HepG2 (cell line): ENCODE results near the gene NUBP1. TPM values are rescaled to one million over a fixed set of nuclear protein-coding genes. Genes with fewer than 3 reads are reported as not detected.

ENCODE experiments used
- ATF1 ChIP-seq: IDR thresholded peaks from 2 replicates; pipeline ENCODE4 v1.6.1; 2016; ENCODE audit warnings: mild to moderate bottlenecking, control low read depth
- ATF5 ChIP-seq: sonication (generic); formaldehyde crosslinking; IDR thresholded peaks from 2 replicates; pipeline ENCODE4 v1.4.0; 2020; ENCODE audit warnings: mild to moderate bottlenecking, low read depth, missing genetic modification reagents
- HNRNPL ChIP-seq: fragments of 200-400 bp; formaldehyde crosslinking; IDR thresholded peaks from 2 replicates; pipeline ENCODE4 v1.6.1; 2017; ENCODE audit warnings: mild to moderate bottlenecking, low read depth, low read length
- HOXA9 ChIP-seq: sonication (generic); formaldehyde crosslinking; IDR thresholded peaks from 2 replicates; pipeline ENCODE4 v1.8.1; 2022; ENCODE audit warnings: missing genetic modification reagents, mild to moderate bottlenecking, moderate library complexity, borderline replicate concordance
- MATR3 ChIP-seq: sonication (generic); formaldehyde crosslinking; IDR thresholded peaks from 2 replicates; pipeline ENCODE4 v1.4.0; 2020; ENCODE audit warnings: missing genetic modification reagents
- NCOA5 ChIP-seq: sonication (generic); formaldehyde crosslinking; IDR thresholded peaks from 2 replicates; pipeline ENCODE4 v1.4.0; 2020; ENCODE audit warnings: missing genetic modification reagents
- NFKBIZ ChIP-seq: IDR thresholded peaks from 2 replicates; pipeline ENCODE4 v1.6.1; 2018; ENCODE audit warnings: missing genetic modification reagents, missing compliant biosample characterization
- NR1H2 ChIP-seq: sonication (generic); formaldehyde crosslinking; IDR thresholded peaks from 2 replicates; pipeline ENCODE4 v1.8.1; 2022; ENCODE audit warnings: low read depth, missing genetic modification reagents, borderline replicate concordance
- PRDM10 ChIP-seq: sonication (generic); formaldehyde crosslinking; IDR thresholded peaks from 2 replicates; pipeline ENCODE4 v1.4.0; 2020; ENCODE audit warnings: low read depth, missing genetic modification reagents
- RAD21 ChIP-seq: fragments of 450-650 bp; formaldehyde crosslinking; IDR thresholded peaks from 2 replicates; pipeline ENCODE4 v1.5.0; 2020; ENCODE audit warnings: mild to moderate bottlenecking
- REPIN1 ChIP-seq: sonication (generic); formaldehyde crosslinking; IDR thresholded peaks from 2 replicates; pipeline ENCODE4 v1.8.0; 2022; ENCODE audit warnings: missing genetic modification reagents, low read depth, mild to moderate bottlenecking, borderline replicate concordance
- TGIF2 ChIP-seq: IDR thresholded peaks from 2 replicates; pipeline ENCODE4 v1.6.1; 2016; ENCODE audit warnings: control low read depth, missing compliant biosample characterization
- ZEB1 ChIP-seq: IDR thresholded peaks from 2 replicates; pipeline ENCODE4 v1.6.1; 2012; ENCODE audit warnings: mild to moderate bottlenecking, low read depth, inconsistent platforms; ENCODE audit not compliant: insufficient replicate concordance
- ZFP90 ChIP-seq: sonication (generic); formaldehyde crosslinking; IDR thresholded peaks from 2 replicates; pipeline ENCODE4 v1.8.0; 2022; ENCODE audit warnings: missing genetic modification reagents, mild to moderate bottlenecking, inconsistent platforms, borderline replicate concordance
- polyA plus RNA-seq, 8 experiments: library from polyadenylated mRNA; depleted of rRNA in 3 of 8; stranded (reverse) in 7 of 8; unstranded in 1 of 8; fragments of >200 nt; fragmentation: Illumina TruSeq in 4 of 8; extraction: Trizol in 4 of 8; gene quantifications; 2 replicates each; pipeline versions ENCODE4 v1.2.1 to v1.2.3, GENCODE V29; 2011 to 2016; ENCODE audit warnings: low read depth in 4 of 8, missing spikeins in 1 of 8, mixed read lengths in 1 of 8; ENCODE audit not compliant: insufficient read depth in 1 of 8
- total RNA-seq, 5 experiments: library from RNA; depleted of rRNA; stranded (reverse); fragments of >200 nt; fragmentation: Illumina TruSeq; extraction: Trizol; gene quantifications; 2 replicates each; pipeline ENCODE4 v1.2.3, GENCODE V29; 2016; ENCODE audit warnings: low read depth in 1 of 5
- TF ChIP-seq, protein P1 (sequence below): IDR thresholded peaks from 2 replicates; pipeline ENCODE4 v1.6.1; 2016; ENCODE audit warnings: low read depth, missing genetic modification reagents, missing compliant biosample characterization
- TF ChIP-seq, protein P2 (sequence below): sonication (generic); formaldehyde crosslinking; IDR thresholded peaks from 2 replicates; pipeline ENCODE4 v1.4.0; 2020; ENCODE audit warnings: missing genetic modification reagents

The NUBP1 gene
- total and polyA plus RNA-seq, 2 of the 13 experiments (the other 11 are each of a cell fraction or from before 2014, with no cell fraction given) = 53.5 to 70.4 TPM

DNA sequence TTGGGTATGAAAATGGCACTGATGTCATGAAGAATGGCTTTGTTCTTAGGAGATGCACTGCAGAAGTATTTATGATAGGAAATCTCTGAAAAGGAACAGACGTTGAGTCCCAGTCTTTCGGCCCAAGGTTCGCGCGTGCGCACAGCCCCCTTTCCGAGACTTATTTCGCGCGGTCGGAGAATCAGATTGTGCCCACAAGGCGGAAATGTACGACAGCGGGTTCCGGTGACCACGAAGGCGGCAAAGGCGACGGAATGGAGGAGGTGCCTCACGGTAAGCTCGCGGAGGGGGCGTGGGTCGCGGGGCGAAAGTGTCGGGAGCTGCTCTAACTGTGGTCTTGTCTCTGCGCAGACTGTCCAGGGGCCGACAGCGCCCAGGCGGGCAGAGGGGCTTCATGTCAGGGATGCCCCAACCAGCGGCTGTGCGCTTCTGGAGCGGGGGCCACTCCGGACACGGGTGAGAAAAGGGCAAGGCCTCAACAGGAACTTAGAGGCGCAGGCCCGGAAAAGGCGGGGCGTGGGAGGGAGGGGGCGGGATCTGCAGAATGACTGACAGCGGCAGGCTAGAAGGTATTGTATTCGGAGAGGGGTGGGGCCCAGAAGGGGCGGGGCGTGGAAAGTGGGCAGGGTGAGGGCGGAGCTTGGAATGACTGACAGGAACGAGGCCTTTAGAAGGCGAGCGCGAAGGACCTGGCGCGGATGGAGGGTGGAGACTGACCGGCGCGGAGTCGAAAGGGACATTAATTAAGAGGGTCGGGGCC lies at the start of gene NUBP1 (continued):
- TF ChIP-seq ATF1 (CRISPR knock-in tag) (no peak; the same call in 1 of the 2 replicates), TGIF2 (CRISPR knock-in tag) (0 out of 2 replicates have a peak, but pooled peaks have one; percentile 82), RAD21 (CRISPR knock-in tag) (peak; percentile 73; the same call in 1 of the 2 replicates), NFKBIZ (CRISPR knock-in tag) (peak; percentile 85; the same call in 1 of the 2 replicates), HOXA9 (CRISPR knock-in tag) (peak; percentile 75), NR1H2 (peak; percentile 94), ATF5 (no peak), ZEB1 (peak; percentile 23), ZFP90 (peak; percentile 98), PRDM10 (CRISPR knock-in tag) (0 out of 2 replicates have a peak, but pooled peaks have one; percentile 56), NCOA5 (CRISPR knock-in tag) (no peak), MATR3 (CRISPR knock-in tag) (no peak), HNRNPL (peak; percentile 92; the same call in 1 of the 2 replicates), REPIN1 (peak; percentile 99)
- TF ChIP-seq, protein P1, sequence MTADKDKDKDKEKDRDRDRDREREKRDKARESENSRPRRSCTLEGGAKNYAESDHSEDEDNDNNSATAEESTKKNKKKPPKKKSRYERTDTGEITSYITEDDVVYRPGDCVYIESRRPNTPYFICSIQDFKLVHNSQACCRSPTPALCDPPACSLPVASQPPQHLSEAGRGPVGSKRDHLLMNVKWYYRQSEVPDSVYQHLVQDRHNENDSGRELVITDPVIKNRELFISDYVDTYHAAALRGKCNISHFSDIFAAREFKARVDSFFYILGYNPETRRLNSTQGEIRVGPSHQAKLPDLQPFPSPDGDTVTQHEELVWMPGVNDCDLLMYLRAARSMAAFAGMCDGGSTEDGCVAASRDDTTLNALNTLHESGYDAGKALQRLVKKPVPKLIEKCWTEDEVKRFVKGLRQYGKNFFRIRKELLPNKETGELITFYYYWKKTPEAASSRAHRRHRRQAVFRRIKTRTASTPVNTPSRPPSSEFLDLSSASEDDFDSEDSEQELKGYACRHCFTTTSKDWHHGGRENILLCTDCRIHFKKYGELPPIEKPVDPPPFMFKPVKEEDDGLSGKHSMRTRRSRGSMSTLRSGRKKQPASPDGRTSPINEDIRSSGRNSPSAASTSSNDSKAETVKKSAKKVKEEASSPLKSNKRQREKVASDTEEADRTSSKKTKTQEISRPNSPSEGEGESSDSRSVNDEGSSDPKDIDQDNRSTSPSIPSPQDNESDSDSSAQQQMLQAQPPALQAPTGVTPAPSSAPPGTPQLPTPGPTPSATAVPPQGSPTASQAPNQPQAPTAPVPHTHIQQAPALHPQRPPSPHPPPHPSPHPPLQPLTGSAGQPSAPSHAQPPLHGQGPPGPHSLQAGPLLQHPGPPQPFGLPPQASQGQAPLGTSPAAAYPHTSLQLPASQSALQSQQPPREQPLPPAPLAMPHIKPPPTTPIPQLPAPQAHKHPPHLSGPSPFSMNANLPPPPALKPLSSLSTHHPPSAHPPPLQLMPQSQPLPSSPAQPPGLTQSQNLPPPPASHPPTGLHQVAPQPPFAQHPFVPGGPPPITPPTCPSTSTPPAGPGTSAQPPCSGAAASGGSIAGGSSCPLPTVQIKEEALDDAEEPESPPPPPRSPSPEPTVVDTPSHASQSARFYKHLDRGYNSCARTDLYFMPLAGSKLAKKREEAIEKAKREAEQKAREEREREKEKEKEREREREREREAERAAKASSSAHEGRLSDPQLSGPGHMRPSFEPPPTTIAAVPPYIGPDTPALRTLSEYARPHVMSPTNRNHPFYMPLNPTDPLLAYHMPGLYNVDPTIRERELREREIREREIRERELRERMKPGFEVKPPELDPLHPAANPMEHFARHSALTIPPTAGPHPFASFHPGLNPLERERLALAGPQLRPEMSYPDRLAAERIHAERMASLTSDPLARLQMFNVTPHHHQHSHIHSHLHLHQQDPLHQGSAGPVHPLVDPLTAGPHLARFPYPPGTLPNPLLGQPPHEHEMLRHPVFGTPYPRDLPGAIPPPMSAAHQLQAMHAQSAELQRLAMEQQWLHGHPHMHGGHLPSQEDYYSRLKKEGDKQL (CRISPR knock-in tag) = no peak; the same call in 1 of the 2 replicates
- TF ChIP-seq, protein P2, sequence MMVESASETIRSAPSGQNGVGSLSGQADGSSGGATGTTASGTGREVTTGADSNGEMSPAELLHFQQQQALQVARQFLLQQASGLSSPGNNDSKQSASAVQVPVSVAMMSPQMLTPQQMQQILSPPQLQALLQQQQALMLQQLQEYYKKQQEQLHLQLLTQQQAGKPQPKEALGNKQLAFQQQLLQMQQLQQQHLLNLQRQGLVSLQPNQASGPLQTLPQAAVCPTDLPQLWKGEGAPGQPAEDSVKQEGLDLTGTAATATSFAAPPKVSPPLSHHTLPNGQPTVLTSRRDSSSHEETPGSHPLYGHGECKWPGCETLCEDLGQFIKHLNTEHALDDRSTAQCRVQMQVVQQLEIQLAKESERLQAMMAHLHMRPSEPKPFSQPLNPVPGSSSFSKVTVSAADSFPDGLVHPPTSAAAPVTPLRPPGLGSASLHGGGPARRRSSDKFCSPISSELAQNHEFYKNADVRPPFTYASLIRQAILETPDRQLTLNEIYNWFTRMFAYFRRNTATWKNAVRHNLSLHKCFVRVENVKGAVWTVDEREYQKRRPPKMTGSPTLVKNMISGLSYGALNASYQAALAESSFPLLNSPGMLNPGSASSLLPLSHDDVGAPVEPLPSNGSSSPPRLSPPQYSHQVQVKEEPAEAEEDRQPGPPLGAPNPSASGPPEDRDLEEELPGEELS = no peak; the same call in none of the 2 replicates
